ENCODE data around the gene OASL. TPM values are rescaled to one million over a fixed set of nuclear protein-coding genes. Genes with fewer than 3 reads are reported as not detected.

The OASL gene
- total and polyA plus RNA-seq, 9 of the 15 experiments (the other 6 are each of a cell fraction or from before 2014, with no cell fraction given): 0.14 TPM; not detected in 8

DNA sequence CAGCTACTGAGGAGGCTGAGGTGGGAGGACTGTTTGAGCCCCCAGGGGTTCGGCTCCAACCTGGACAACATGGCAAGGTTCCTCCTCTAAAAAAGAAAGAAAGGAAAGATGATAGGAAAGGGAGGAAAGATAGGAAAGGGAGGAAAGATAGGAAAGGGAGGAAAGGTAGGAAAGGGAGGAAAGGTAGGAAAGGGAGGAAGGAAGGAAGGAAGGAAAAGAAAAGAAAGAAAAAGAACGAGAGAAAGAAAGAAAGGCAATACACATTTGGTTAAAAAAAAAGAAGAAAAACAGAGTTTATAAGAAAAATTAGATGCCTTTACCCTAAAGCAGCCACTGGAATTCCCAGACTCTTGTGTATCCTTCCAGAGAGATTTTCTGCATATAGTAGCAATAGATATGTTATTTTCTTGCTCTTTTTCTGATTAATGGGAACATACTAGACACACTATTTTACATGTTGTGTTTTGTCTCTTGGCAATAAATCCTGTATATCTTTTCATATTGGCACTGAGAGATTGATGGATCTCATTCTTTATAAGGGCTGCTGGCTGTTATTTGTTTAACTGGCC lies 48.5 kb downstream of the OASL start:
- H3K27me3 ChIP-seq (ENCODE audit: control insufficient read depth in 2 of 2, insufficient read depth in 2 of 2, low read length in 2 of 2): peaks cover 3 to 44% of the 10 kb centered on the region in 2 experiments; a peak in 2 of 5 replicates
- 0% methylated on average over 2 of the region's 2 CpGs for WGBS (ENCODE audit: insufficient coverage, low coverage, missing lambda C conversion rate)
- ChIA-PET POLR2A (no interaction called here), CTCF (ENCODE audit: low intra/inter-chr PET ratio) (no interaction called here)
- DNase-seq (ENCODE audit: extremely low read depth in 1 of 4, low spot score in 3 of 4) (no peak), FAIRE-seq (no peak), ATAC-seq (no peak)
- intact Hi-C loops (cut with micrococcal nuclease) (no loop called here), in situ Hi-C loops (cut with MboI) (no loop called here)
- H4K20me1 ChIP-seq (replicated peaks; ENCODE audit: control insufficient read depth, insufficient read depth, low read length): no peaks in the 10 kb centered on the region; the same call in 1 of the 2 replicates
- TF ChIP-seq, protein P1, sequence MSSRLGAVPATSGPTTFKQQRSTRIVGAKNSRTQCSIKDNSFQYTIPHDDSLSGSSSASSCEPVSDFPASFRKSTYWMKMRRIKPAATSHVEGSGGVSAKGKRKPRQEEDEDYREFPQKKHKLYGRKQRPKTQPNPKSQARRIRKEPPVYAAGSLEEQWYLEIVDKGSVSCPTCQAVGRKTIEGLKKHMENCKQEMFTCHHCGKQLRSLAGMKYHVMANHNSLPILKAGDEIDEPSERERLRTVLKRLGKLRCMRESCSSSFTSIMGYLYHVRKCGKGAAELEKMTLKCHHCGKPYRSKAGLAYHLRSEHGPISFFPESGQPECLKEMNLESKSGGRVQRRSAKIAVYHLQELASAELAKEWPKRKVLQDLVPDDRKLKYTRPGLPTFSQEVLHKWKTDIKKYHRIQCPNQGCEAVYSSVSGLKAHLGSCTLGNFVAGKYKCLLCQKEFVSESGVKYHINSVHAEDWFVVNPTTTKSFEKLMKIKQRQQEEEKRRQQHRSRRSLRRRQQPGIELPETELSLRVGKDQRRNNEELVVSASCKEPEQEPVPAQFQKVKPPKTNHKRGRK (tag; IDR thresholded peaks at IDR 0.05): peak; percentile 52; the same call in 1 of the 2 replicates
- TF ChIP-seq ZNF57 (CRISPR knock-in tag; IDR thresholded peaks at IDR 0.05): no peak
- no peaks in the 10 kb centered on the region for H3K9me3 ChIP-seq (replicated peaks; ENCODE audit: control insufficient read depth, insufficient read depth, low read depth, low read length)
- no peaks in the 10 kb centered on the region for H3K36me3 ChIP-seq (ENCODE audit: control insufficient read depth, insufficient read depth, low read length)
- no peak overlapping the region for H3K4me3 ChIP-seq
- H3K4me1 ChIP-seq (replicated peaks in 1 of 2; ENCODE audit: control insufficient read depth in 2 of 2, insufficient read depth in 2 of 2, low read length in 2 of 2): no peaks in the 10 kb centered on the region
- H3K4me2 ChIP-seq (ENCODE audit: insufficient read depth, low read length): no peak overlapping the region
- H3K27ac ChIP-seq (ENCODE audit: extremely low read depth, low read depth, low read length): no peak overlapping the region
- peaks cover 3% of the 10 kb centered on the region for H3K9me1 ChIP-seq (ENCODE audit: control insufficient read depth, insufficient read depth, low read length)
- no peaks in the 10 kb centered on the region for H3K79me2 ChIP-seq (ENCODE audit: control insufficient read depth, insufficient read depth, low read length)
- H2AFZ ChIP-seq (ENCODE audit: low read depth, low read length): no peak overlapping the region
- no peak overlapping the region for H3K9ac ChIP-seq (ENCODE audit: insufficient read depth in 1 of 2, low read depth in 2 of 2, low read length in 2 of 2)
- no TSS peak for BruUV-seq (replicated peaks)

DNA sequence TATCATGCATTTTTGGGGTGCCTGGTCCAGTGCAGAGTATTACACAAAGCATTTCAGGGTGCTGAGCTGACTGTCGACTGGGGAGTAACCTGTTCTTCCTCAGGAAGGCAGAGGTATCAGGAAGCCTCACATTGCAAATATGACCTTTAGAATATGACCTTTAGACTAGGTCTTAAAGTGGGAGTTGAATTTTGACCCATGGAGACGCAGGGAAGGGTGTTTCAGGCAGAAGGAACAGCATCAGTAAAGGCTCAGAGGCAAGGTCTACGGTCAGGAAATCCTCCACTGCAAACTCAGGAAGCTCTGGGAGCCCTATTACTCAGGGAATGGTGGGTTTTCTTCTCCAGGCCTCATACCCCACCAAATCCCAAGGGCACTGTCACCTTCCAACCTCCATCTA lies 49.4 kb downstream of the OASL start:
- Histone ChIP-seq H3K4me2 (ENCODE audit: insufficient read depth, low read length) (no peak overlapping the region), H2AFZ (ENCODE audit: low read depth, low read length) (no peak overlapping the region), H4K20me1 (replicated peaks; ENCODE audit: control insufficient read depth, insufficient read depth, low read length) (no peaks in the 10 kb centered on the region; the same call in 1 of the 2 replicates), H3K27ac (ENCODE audit: extremely low read depth, low read depth, low read length) (no peak overlapping the region), H3K79me2 (ENCODE audit: control insufficient read depth, insufficient read depth, low read length) (no peaks in the 10 kb centered on the region), H3K9me3 (replicated peaks; ENCODE audit: control insufficient read depth, insufficient read depth, low read depth, low read length) (no peaks in the 10 kb centered on the region), H3K9me1 (ENCODE audit: control insufficient read depth, insufficient read depth, low read length) (peaks cover 3% of the 10 kb centered on the region), H3K27me3 (ENCODE audit: control insufficient read depth in 2 of 2, insufficient read depth in 2 of 2, low read length in 2 of 2) (peaks cover 3 to 44% of the 10 kb centered on the region in 2 experiments; a peak in 2 of 5 replicates), H3K4me1 (replicated peaks in 1 of 2; ENCODE audit: control insufficient read depth in 2 of 2, insufficient read depth in 2 of 2, low read length in 2 of 2) (no peaks in the 10 kb centered on the region), H3K4me3 (no peak overlapping the region), H3K36me3 (ENCODE audit: control insufficient read depth, insufficient read depth, low read length) (no peaks in the 10 kb centered on the region), H3K9ac (ENCODE audit: insufficient read depth in 1 of 2, low read depth in 2 of 2, low read length in 2 of 2) (no peak overlapping the region)
- FAIRE-seq (no peak), ATAC-seq (no peak), DNase-seq (ENCODE audit: extremely low read depth in 1 of 4, low spot score in 3 of 4) (no peak)
- TF ChIP-seq MCM2 (IDR thresholded peaks at IDR 0.05; ENCODE audit: low read depth) (no peak), FOXA3 (CRISPR knock-in tag; conservative IDR thresholded peaks at IDR 0.05 in 1 of 2, IDR thresholded peaks at IDR 0.05 in 1 of 2) (no peak), TARDBP (IDR thresholded peaks at IDR 0.05) (no peak), RCOR1 (IDR thresholded peaks at IDR 0.05; ENCODE audit: borderline replicate concordance in 1 of 2, low read depth in 2 of 2, low read length in 2 of 2) (0 out of 4 replicates have a peak, but pooled peaks of 1 of the 2 experiments have one; percentile 8), ZSCAN29 (IDR thresholded peaks at IDR 0.05) (no peak), BCOR (IDR thresholded peaks at IDR 0.05) (peak; percentile 62; the same call in 1 of the 2 replicates), RBM25 (IDR thresholded peaks at IDR 0.05; ENCODE audit: low read depth, low read length, severe bottlenecking) (peak; percentile 69), ESRRA (IDR thresholded peaks at IDR 0.05; ENCODE audit: borderline replicate concordance, low read depth) (peak; percentile 38; the same call in 1 of the 2 replicates), THRAP3 (IDR thresholded peaks at IDR 0.05; ENCODE audit: borderline replicate concordance) (no peak), TCF3 (CRISPR knock-in tag; IDR thresholded peaks at IDR 0.05) (no peak), KDM1A (IDR thresholded peaks at IDR 0.05) (peak in 1 of 2 experiments; percentile 25; a peak in 1 of 4 replicates)
- TF ChIP-seq, protein P2, sequence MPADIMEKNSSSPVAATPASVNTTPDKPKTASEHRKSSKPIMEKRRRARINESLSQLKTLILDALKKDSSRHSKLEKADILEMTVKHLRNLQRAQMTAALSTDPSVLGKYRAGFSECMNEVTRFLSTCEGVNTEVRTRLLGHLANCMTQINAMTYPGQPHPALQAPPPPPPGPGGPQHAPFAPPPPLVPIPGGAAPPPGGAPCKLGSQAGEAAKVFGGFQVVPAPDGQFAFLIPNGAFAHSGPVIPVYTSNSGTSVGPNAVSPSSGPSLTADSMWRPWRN (IDR thresholded peaks at IDR 0.05; ENCODE audit: low read depth): no peak
- 5% methylated on average over 3 of the region's 3 CpGs for WGBS (ENCODE audit: insufficient coverage, low coverage, missing lambda C conversion rate)
- BruUV-seq (replicated peaks): no TSS peak
- in situ Hi-C loops (cut with MboI) (no loop called here), intact Hi-C loops (cut with micrococcal nuclease) (no loop called here)
- POLR2A ChIA-PET: interaction anchor here (0.6 kb wide), 1 partner anchor 260 kb away, joined by 3 read pairs; no protein-coding TSS in a partner anchor
- CTCF ChIA-PET (ENCODE audit: low intra/inter-chr PET ratio): no interaction called here
